NOMO-1 (cell line): Measurements from ENCODE around the gene CROCC.
"Not testable (repeated sequence)": the region's sequence is repeated elsewhere in the genome, so short reads cannot be mapped to it uniquely, and the experiment has no call there.

ENCODE experiments used
- DNase-seq, 2 experiments: peaks; one replicate each; lab custom pipeline; 2025; ENCODE audit not compliant: unreplicated experiment in 2 of 2; lab: John Stamatoyannopoulos, UW

Gene CROCC

GRCh38 chr1:16914928-16915626 lies 6.7 kb upstream of the CROCC start:
- DNase-seq, result not testable (repeated sequence)

DNA sequence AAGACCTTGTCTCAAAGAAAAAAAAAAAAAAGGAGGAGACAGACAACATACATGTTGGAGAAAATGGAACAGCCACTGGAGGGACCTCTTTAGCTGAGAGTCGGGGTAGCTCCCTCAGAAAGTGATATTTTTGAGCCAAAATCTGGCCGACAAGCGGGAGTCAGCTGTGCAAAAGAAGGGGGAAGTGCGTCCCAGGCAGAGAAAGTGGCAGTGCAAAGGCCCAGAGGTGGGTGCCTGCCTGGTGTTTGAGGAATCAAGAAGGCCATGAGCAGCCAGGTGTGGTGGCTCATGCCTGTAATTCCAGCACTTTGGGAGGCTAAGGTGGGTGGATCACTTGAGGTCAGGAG lies 6.1 kb upstream of the CROCC start:
- no peak for DNase-seq

DNA sequence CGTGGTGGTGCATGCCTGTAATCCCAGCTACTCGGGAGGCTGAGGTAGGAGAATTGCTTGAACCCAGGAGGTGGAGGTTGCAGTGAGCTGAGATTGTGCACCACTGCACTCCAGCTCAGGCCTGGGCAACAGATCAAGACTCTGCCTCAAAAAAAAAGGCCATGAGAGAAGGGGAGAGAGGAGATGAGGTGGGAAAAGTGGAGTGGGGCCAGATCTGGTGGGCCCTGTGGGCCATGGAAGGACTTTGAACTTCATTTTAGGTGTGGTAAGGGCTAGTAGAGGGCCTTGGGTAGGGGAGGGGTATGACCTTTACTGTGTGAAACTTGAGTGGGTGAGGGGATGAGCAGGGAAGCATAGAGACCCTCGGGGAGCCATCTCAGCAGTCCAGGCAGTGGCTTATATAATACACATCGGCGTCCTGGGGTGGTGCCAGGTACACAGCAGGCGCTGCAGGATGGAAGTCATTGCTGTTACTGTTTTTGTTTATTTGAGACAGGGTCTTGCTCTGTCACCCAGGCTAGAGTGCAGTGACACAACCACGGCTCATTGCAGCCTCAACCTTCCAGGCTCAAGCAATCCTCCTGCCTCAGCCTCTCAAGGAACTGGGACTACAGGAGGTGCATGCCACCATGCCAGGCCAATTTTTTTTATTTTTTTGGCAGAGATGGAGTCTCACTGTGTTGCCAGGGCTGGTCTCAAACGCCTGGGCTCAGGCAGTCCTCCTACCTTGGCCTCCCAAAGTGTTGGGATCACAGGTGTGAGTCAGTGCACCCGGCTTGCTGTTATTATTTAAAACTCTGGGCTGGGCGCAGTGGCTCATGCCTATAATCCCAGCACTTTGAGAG lies 5.5 kb upstream of the CROCC start:
- DNase-seq, result not testable (repeated sequence)

DNA sequence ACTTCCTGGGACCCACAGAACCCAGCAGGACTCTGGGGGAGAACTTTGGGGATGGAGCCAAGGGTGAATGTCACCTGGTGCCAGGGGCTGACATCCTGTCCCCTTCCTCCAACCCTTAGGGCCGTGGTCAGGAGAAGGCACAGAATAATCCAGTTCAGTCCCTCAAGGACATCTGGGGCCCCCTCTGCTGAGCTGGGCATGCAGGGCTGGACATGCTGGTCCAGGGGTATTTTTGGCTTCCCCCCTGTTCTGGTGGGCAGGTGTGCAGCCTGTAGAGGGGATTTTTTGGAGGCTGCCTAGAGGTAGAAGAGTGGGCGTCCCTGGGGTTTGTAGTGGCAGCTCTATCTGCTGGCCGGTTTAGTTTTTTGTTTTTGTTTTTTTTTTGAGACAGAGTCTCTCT lies 3.4 kb upstream of the CROCC start:
- no peak for DNase-seq

- not testable (repeated sequence) for DNase-seq
These were observed 2.6 kb upstream of the CROCC start for GRCh38 chr1:16918936-16919665.

GRCh38 chr1:16920951-16921350 lies 780 bp upstream of the CROCC start:
- DNase-seq, result no peak

GRCh38 chr1:16922466-16922865 lies 735 bp downstream of the CROCC start:
- no peak for DNase-seq

DNA sequence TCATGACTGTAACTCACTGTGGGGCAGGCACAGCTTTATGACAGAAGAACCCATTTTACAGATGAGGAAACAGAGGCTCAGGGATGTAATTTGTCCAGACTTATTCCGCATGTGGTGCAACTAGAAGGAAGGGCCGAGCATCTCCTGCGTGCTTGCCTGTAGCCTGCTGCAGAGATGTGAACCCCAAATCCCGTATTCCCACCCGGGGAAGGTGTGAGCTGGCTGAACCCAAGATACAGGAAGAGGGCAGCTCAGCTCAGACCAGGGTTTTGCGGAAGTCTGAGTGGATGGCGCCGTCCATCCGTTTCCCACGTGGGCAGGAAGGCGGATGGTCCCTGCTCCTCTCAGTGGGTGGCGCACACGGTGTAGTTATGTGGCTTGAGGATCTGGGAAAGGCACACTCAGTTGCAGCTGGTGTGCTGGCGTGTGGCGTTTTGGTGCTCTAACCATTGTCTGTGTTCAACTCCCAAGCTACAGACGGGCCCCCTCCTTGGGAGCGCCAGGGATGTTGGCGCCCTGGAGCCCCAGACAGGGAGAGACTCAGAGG lies 1.2 kb downstream of the CROCC start:
- DNase-seq, result no peak

- no peak for DNase-seq
These were observed 2.6 kb downstream of the CROCC start for GRCh38 chr1:16924216-16924918.

- no peak for DNase-seq
These were observed 3.3 kb downstream of the CROCC start for GRCh38 chr1:16924919-16925477.

DNA sequence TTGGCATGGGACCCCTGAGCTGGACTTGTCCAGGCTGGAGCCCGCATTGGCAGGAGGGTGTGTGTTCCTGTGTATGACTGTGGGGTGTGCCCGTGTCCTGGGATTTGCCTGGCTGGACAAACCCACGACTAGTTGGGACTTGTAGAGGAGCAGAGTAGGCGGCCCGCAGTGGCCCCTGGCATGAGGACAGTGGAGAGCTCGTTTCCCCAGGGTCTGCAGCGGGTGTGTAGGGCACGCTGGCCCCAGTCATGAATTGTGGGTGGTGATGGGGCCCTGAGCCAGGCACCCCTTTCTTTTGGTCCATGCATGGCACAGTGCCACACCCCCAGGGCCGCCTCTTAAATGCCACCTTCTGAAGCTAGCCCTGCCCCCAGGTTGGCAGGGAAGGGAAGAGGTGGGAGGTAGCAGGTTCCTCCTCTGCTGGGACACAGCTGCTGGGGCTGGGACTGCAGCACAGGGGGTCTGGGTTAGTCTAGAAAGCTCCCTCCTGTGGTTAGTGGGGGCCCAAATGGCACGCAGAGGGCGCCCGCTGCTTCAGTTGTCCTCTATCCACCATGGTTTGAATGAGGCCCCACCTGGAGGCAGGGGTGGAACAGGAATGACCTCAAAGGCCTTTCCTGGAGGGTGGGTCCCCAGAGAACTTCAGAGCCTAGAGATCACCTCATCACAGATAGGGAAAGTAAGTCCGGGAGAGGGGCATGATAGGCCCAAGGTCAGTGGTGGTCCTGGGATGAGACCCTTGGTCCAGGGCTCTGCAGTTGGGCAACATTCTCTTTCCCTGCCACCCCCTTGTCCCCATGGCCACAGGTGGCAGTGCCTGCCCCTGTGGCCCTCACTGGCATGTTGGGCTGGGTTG lies 4.1 kb downstream of the CROCC start:
- no peak for DNase-seq

DNA sequence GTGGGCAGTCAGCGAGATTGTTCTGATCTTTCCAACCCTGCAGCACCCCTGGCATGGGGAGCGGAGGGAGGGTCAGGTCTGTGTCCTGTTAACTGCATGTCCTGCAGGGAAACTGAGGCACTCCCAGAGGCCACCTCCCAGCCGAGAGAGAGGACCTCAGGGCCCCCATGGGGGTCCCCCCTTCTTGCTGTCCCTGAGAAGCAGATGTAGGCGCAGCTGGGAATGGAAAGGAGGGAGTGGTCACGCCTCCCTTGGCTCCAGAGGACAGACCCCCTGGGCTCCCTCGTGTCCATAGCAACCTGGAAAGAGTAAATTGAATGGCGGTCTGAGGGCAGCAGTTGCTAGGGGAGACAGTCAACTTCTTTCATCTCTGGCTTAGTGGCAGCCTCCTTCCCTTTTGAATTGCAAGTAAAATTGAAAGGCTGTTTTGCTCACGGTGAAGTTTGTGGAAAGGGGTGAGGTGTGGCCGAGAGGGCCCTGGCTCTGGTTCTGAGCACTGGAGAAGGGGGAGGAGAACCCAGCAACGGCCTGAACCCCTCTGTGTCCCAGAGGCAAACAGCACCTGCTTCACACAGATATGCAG lies 4.9 kb downstream of the CROCC start:
- DNase-seq, result no peak

DNA sequence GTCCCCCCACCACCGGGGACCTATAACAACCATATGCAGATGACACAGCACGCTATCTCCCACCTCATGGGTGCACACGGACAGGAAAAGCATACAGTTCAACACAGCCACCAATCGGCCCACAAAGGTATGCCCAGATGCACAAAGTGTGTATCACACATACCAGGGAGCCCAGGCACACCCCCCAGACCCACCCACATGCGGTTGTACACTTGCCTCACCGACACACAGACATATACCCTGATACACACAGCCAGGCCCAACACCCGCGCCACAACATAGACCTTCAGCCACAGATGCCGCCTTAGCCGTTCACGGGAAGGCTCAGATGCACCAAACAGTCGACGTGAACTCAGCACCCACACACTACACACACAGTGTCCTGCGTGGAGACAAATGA lies 5.5 kb downstream of the CROCC start:
- no peak for DNase-seq

DNA sequence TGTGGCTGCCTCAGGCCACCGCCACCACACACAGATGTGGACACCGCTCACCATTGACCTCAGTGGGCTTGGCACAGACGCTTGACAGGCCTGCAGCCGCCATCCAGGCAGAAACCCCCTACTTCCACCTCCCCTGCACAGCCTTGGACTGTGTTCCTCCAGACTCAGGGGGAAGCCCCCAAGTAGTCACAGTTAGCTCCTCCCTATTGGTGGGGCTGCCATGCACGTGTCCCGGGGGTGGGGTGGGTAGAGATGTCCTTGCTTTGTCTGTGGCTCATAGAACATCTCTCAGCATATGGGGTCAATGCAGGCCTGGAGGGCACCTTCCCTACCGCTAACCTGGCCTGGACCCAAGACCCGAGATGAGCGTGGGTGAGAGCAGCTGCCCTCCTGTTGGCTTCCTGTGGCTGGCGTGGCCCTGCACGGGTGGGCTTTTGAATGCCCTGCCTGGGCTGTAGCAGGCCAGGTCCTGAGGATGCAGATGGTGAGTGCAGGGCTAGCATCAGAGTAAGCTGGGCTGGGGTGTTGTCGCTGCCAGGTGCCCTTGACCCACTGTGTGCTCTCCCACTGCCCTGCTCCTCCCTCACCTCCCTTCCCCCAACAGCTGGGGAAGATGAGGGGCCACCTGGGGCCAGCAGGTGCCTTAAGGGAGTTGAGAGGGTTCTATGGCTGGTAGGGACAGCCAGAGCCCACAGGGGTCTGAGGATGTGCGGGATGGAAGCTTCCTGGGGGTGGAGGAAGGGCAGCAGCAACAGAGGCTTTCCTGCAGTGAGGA lies 6.2 kb downstream of the CROCC start:
- no peak for DNase-seq

DNA sequence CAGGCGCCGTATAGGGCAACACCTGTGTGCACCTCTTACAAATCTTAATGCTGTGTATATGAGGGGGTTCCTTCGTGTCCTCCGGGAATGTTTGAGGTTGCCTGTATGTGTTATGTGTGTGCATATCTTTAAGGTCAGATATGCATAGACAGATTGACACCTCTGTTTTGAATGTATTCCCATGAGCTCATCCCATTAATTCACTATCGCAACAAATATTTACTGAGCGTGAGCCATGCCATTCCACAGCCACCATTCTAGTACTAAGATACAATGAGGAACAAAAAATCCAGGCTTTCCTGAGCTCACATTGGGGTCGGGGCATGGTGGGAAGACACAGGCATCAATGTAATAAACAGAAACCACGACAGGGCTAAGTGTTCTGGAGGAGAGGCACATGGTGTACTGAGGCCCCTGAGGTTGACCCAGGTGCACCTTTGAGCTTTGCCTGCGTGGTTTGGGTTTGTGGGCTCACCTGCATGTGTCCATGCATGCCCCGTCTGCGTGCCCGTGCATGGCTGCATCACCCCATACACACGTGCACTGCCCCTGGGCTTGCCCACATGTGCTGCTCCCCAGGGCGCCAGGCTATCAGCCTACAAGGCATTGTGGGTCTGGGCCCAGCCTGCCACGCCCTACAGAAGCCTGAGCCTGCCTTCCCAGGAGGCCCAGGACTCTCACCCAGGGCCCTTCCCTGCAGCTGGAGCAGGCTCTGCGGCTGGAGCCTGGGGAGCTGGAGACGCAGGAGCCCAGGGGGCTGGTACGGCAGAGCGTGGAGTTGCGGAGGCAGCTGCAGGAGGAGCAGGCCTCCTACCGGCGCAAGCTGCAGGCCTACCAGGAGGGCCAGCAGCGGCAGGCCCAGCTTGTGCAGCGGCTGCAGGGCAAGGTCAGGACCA lies 7.7 kb downstream of the CROCC start:
- not testable (repeated sequence) for DNase-seq

DNA sequence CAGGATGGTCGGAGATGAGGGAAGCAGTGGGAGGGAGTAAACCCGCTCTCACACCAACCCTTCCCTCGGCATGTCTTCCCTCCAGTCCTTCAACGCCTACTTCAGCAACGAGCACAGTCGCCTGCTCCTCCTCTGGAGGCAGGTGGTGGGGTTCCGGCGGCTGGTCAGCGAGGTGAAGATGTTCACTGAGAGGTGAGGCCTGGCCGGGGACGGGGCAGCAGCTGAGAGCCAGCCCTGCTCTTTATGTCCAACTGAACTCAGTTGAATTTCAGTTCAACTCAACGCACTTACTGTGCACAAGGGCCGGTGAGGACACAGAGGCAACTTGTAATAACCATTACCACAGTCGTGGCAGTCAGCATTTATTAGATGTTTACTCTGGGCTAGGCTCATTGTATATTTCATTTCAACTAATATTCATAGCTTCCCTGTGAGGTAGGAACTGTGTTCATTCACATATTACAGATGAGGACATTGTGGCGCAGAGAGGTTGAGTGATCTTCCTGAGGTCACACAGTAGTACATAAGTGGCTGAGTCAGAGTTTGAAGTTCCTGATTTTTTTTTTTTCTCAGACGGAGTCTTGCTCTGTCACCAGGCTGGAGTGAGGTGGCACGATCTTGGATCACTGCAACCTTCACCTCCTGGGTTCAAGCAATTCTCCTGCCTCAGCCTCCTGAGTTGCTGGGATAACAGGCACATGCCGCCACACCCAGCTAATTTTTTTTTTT lies 9.6 kb downstream of the CROCC start:
- not testable (repeated sequence) for DNase-seq

GRCh38 chr1:16933945-16934344 lies 12.2 kb downstream of the CROCC start:
- DNase-seq, result not testable (repeated sequence)
